GM23338 (cell line): ENCODE results near the gene LCE1C. TPM values are rescaled to one million over a fixed set of nuclear protein-coding genes. Genes with fewer than 3 reads are reported as not detected.

Source experiments
- ATAC-seq: fragments of 200-7000 bp; cut with Tn5 transposase; 3 replicates; pipeline ENCODE4 v1.9.1; 2020
- DNase-seq: peaks from one replicate; pipeline ENCODE4 v3.0.0-alpha.2; 2015; ENCODE audit warnings: low spot score
- H2AFZ ChIP-seq: fragments of 200-600 bp; sonication (generic); 2 replicates; pipeline ENCODE4 v1.8.0; 2016; ENCODE audit warnings: antibody characterized with exemption, mild to moderate bottlenecking, moderate library complexity
- H3F3A ChIP-seq: fragments of 200-600 bp; sonication (generic); replicated peaks from 2 replicates; pipeline ENCODE4 v1.8.0; 2017; ENCODE audit warnings: antibody characterized with exemption, mixed run types, low read depth
- H3K27ac ChIP-seq: fragments of 200-600 bp; sonication (generic); 2 replicates; pipeline ENCODE4 v1.6.1; 2016; ENCODE audit warnings: low read depth
- H3K27me3 ChIP-seq: fragments of 200-600 bp; sonication (generic); 2 replicates; pipeline ENCODE4 v1.8.0; 2016; ENCODE audit warnings: mild to moderate bottlenecking, mixed run types, moderate library complexity; ENCODE audit not compliant: insufficient read depth
- H3K36me3 ChIP-seq: fragments of 200-600 bp; sonication (generic); 2 replicates; pipeline ENCODE4 v1.8.0; 2016; ENCODE audit warnings: mild to moderate bottlenecking; ENCODE audit not compliant: insufficient read depth
- H3K4me1 ChIP-seq: fragments of 200-600 bp; sonication (generic); 2 replicates; pipeline ENCODE4 v1.8.0; 2016; ENCODE audit warnings: mild to moderate bottlenecking, moderate library complexity; ENCODE audit not compliant: insufficient read depth
- H3K4me2 ChIP-seq: fragments of 200-600 bp; sonication (generic); 2 replicates; pipeline ENCODE4 v1.7.1; 2017; ENCODE audit warnings: mixed run types
- H3K4me3 ChIP-seq: fragments of 200-600 bp; sonication (generic); 2 replicates; pipeline ENCODE4 v1.6.1; 2016; ENCODE audit warnings: mixed run types
- H3K79me2 ChIP-seq: fragments of 200-600 bp; sonication (generic); replicated peaks from 2 replicates; pipeline ENCODE4 v1.8.0; 2017; ENCODE audit warnings: mild to moderate bottlenecking; ENCODE audit not compliant: insufficient read depth
- H3K9me2 ChIP-seq: fragments of 200-600 bp; sonication (generic); 2 replicates; pipeline ENCODE4 v1.8.0; 2017; ENCODE audit not compliant: insufficient read depth
- H4K20me1 ChIP-seq: fragments of 200-600 bp; sonication (generic); replicated peaks from 2 replicates; pipeline ENCODE4 v1.8.0; 2017; ENCODE audit warnings: mild to moderate bottlenecking; ENCODE audit not compliant: insufficient read depth
- H3K27ac Mint-ChIP-seq: 2 replicates; pipeline ENCODE4 v1.8.0; 2020; ENCODE audit warnings: inconsistent platforms, mild to moderate bottlenecking, moderate library complexity, mixed read lengths
- H3K27me3 Mint-ChIP-seq: 3 replicates; pipeline ENCODE4 v1.8.0; 2022; ENCODE audit warnings: low read depth, mild to moderate bottlenecking, moderate library complexity, mixed read lengths, inconsistent platforms; ENCODE audit not compliant: insufficient read depth, poor library complexity
- H3K36me3 Mint-ChIP-seq: 3 replicates; pipeline ENCODE4 v1.8.0; 2021; ENCODE audit warnings: low read depth, mild to moderate bottlenecking, inconsistent platforms, moderate library complexity, mixed read lengths
- H3K4me1 Mint-ChIP-seq: 3 replicates; pipeline ENCODE4 v1.8.0; 2020; ENCODE audit warnings: mild to moderate bottlenecking, inconsistent platforms, mixed read lengths
- H3K4me3 Mint-ChIP-seq: 3 replicates; pipeline ENCODE4 v1.8.0; 2021; ENCODE audit warnings: moderate library complexity, mild to moderate bottlenecking, inconsistent platforms, mixed read lengths
- H3K9me3 Mint-ChIP-seq: 3 replicates; pipeline ENCODE4 v1.8.0; 2020; ENCODE audit warnings: moderate library complexity, mild to moderate bottlenecking, inconsistent platforms, mixed read lengths
- EZH2 ChIP-seq: fragments of 200-600 bp; sonication (generic); IDR thresholded peaks from one replicate; pipeline ENCODE4 v1.8.0; 2017; ENCODE audit warnings: antibody characterized with exemption, mild to moderate bottlenecking, low read depth; ENCODE audit not compliant: unreplicated experiment
- EZH2phosphoT487 ChIP-seq: fragments of 200-600 bp; sonication (generic); IDR thresholded peaks from one replicate; pipeline ENCODE4 v1.8.1; 2018; ENCODE audit warnings: antibody characterized with exemption; ENCODE audit not compliant: unreplicated experiment
- NANOG ChIP-seq: IDR thresholded peaks from 2 replicates; pipeline ENCODE4 v1.6.1; 2016; ENCODE audit warnings: antibody characterized with exemption, borderline replicate concordance
- POLR2AphosphoS5 ChIP-seq: IDR thresholded peaks from 2 replicates; pipeline ENCODE4 v1.6.1; 2016; ENCODE audit warnings: antibody characterized with exemption, low read depth
- ZNF114 ChIP-seq: fragments of 250-450 bp; sonication (Bioruptor Pico); IDR thresholded peaks from 2 replicates; pipeline ENCODE4 v1.5.0; 2020; ENCODE audit warnings: mild to moderate bottlenecking, moderate library complexity
- ZNF331 ChIP-seq: fragments of 250-450 bp; sonication (Bioruptor Pico); IDR thresholded peaks from 2 replicates; pipeline ENCODE4 v1.5.0; 2020; ENCODE audit warnings: low read depth, mild to moderate bottlenecking, moderate library complexity
- polyA plus RNA-seq: library from polyadenylated mRNA; unstranded; fragments of >200 nt; fragmentation: Nextera tagmentation; extraction: Ambion mirVana; gene quantifications from 2 replicates; pipeline ENCODE4 v1.2.1, GENCODE V29; 2016
- total RNA-seq: library from RNA; depleted of rRNA; stranded (reverse); fragments of >200 nt; shearing (Covaris generic); gene quantifications from 2 replicates; pipeline ENCODE4 v1.2.3, GENCODE V29; 2014
- TF ChIP-seq, protein P1 (sequence below): fragments of 250-450 bp; sonication (Bioruptor Pico); IDR thresholded peaks from 2 replicates; pipeline ENCODE4 v1.5.0; 2020; ENCODE audit warnings: mild to moderate bottlenecking, moderate library complexity
- TF ChIP-seq, protein P2 (sequence below): IDR thresholded peaks from one replicate; pipeline ENCODE4 v1.6.1; 2018; ENCODE audit warnings: antibody characterized with exemption; ENCODE audit not compliant: unreplicated experiment
- TF ChIP-seq, protein P3 (sequence below): IDR thresholded peaks from 2 replicates; pipeline ENCODE4 v1.6.1; 2016; ENCODE audit warnings: antibody characterized with exemption

The LCE1C gene
- total and polyA plus RNA-seq, 2 experiments from 2014 or later, result not detected

DNA sequence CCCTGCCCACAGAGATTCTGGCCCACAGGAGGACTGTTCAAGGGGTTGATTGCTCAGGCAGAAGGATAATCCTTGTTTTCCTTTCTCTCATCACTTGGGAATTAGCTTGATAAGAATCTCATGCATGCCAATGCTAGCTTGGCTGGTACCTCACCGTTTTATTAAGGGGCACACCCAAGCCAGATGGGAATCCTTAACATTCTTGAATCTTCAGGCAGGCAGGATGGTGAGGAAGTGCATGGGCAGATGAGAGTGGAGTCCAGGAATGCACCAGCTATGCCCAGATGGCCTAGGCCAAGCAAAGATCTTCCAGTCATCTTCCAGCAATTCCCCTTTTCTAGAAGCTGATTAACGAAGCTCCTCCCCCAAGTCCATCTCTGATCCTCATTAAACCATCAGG is 49.2 kb upstream of the LCE1C start (continued):
- TF ChIP-seq, protein P1, sequence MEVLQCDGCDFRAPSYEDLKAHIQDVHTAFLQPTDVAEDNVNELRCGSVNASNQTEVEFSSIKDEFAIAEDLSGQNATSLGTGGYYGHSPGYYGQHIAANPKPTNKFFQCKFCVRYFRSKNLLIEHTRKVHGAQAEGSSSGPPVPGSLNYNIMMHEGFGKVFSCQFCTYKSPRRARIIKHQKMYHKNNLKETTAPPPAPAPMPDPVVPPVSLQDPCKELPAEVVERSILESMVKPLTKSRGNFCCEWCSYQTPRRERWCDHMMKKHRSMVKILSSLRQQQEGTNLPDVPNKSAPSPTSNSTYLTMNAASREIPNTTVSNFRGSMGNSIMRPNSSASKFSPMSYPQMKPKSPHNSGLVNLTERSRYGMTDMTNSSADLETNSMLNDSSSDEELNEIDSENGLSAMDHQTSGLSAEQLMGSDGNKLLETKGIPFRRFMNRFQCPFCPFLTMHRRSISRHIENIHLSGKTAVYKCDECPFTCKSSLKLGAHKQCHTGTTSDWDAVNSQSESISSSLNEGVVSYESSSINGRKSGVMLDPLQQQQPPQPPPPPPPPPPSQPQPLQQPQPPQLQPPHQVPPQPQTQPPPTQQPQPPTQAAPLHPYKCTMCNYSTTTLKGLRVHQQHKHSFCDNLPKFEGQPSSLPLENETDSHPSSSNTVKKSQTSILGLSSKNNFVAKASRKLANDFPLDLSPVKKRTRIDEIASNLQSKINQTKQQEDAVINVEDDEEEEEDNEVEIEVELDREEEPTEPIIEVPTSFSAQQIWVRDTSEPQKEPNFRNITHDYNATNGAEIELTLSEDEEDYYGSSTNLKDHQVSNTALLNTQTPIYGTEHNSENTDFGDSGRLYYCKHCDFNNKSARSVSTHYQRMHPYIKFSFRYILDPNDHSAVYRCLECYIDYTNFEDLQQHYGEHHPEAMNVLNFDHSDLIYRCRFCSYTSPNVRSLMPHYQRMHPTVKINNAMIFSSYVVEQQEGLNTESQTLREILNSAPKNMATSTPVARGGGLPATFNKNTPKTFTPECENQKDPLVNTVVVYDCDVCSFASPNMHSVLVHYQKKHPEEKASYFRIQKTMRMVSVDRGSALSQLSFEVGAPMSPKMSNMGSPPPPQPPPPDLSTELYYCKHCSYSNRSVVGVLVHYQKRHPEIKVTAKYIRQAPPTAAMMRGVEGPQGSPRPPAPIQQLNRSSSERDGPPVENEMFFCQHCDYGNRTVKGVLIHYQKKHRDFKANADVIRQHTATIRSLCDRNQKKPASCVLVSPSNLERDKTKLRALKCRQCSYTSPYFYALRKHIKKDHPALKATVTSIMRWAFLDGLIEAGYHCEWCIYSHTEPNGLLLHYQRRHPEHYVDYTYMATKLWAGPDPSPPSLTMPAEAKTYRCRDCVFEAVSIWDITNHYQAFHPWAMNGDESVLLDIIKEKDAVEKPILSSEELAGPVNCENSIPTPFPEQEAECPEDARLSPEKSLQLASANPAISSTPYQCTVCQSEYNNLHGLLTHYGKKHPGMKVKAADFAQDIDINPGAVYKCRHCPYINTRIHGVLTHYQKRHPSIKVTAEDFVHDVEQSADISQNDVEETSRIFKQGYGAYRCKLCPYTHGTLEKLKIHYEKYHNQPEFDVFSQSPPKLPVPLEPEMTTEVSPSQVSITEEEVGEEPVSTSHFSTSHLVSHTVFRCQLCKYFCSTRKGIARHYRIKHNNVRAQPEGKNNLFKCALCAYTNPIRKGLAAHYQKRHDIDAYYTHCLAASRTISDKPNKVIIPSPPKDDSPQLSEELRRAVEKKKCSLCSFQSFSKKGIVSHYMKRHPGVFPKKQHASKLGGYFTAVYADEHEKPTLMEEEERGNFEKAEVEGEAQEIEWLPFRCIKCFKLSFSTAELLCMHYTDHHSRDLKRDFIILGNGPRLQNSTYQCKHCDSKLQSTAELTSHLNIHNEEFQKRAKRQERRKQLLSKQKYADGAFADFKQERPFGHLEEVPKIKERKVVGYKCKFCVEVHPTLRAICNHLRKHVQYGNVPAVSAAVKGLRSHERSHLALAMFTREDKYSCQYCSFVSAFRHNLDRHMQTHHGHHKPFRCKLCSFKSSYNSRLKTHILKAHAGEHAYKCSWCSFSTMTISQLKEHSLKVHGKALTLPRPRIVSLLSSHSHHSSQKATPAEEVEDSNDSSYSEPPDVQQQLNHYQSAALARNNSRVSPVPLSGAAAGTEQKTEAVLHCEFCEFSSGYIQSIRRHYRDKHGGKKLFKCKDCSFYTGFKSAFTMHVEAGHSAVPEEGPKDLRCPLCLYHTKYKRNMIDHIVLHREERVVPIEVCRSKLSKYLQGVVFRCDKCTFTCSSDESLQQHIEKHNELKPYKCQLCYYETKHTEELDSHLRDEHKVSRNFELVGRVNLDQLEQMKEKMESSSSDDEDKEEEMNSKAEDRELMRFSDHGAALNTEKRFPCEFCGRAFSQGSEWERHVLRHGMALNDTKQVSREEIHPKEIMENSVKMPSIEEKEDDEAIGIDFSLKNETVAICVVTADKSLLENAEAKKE (CRISPR knock-in tag), result no peak
- TF ChIP-seq, protein P2, sequence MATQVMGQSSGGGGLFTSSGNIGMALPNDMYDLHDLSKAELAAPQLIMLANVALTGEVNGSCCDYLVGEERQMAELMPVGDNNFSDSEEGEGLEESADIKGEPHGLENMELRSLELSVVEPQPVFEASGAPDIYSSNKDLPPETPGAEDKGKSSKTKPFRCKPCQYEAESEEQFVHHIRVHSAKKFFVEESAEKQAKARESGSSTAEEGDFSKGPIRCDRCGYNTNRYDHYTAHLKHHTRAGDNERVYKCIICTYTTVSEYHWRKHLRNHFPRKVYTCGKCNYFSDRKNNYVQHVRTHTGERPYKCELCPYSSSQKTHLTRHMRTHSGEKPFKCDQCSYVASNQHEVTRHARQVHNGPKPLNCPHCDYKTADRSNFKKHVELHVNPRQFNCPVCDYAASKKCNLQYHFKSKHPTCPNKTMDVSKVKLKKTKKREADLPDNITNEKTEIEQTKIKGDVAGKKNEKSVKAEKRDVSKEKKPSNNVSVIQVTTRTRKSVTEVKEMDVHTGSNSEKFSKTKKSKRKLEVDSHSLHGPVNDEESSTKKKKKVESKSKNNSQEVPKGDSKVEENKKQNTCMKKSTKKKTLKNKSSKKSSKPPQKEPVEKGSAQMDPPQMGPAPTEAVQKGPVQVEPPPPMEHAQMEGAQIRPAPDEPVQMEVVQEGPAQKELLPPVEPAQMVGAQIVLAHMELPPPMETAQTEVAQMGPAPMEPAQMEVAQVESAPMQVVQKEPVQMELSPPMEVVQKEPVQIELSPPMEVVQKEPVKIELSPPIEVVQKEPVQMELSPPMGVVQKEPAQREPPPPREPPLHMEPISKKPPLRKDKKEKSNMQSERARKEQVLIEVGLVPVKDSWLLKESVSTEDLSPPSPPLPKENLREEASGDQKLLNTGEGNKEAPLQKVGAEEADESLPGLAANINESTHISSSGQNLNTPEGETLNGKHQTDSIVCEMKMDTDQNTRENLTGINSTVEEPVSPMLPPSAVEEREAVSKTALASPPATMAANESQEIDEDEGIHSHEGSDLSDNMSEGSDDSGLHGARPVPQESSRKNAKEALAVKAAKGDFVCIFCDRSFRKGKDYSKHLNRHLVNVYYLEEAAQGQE, result no peak
- no peak for TF ChIP-seq ZNF114
- TF ChIP-seq, protein P3, sequence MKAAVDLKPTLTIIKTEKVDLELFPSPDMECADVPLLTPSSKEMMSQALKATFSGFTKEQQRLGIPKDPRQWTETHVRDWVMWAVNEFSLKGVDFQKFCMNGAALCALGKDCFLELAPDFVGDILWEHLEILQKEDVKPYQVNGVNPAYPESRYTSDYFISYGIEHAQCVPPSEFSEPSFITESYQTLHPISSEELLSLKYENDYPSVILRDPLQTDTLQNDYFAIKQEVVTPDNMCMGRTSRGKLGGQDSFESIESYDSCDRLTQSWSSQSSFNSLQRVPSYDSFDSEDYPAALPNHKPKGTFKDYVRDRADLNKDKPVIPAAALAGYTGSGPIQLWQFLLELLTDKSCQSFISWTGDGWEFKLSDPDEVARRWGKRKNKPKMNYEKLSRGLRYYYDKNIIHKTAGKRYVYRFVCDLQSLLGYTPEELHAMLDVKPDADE, result no peak

- no peaks in the 10 kb centered on the region for H3K9me2 ChIP-seq
- Mint-ChIP-seq H3K27ac (no peak within 1 kb of the TSS), H3K9me3 (no peaks in the 10 kb centered on the region), H3K27me3 (peaks cover 2% of the 10 kb centered on the region), H3K36me3 (no peaks in the 10 kb centered on the region), H3K4me3 (no peak within 1 kb of the TSS), H3K4me1 (no peaks in the 10 kb centered on the region)
- H3K27me3 ChIP-seq, result no peaks in the 10 kb centered on the region
- DNase-seq (no peak), ATAC-seq (no peak)
- H3K36me3 ChIP-seq, result no peaks in the 10 kb centered on the region
- no peaks in the 10 kb centered on the region for H3K79me2 ChIP-seq
- no peak within 1 kb of the TSS for H3K4me3 ChIP-seq
- no peaks in the 10 kb centered on the region for H4K20me1 ChIP-seq
- no peak within 1 kb of the TSS for H3K27ac ChIP-seq
- no peaks in the 10 kb centered on the region for H3K4me1 ChIP-seq
- H3K4me2 ChIP-seq, result no peak within 1 kb of the TSS
- no peaks in the 10 kb centered on the region for H3F3A ChIP-seq
- H2AFZ ChIP-seq, result no peak within 1 kb of the TSS
- TF ChIP-seq NANOG, result no peak
- no peak for TF ChIP-seq POLR2AphosphoS5
- no peak for TF ChIP-seq EZH2
- TF ChIP-seq ZNF331 (CRISPR knock-in tag), result no peak
- TF ChIP-seq, protein P3, result no peak
- no peak for TF ChIP-seq ZNF114
- no peak for TF ChIP-seq EZH2phosphoT487
These were observed 36.1 kb upstream of the LCE1C start, which contains the start of gene LCE6A for GRCh38 chr1:152842556-152842955. Gene LCE6A, plus strand, starts transcription at chr1:152842856. Its CDS starts 665 bp downstream, at chr1:152843521.
